SK-N-SH (cell line): ENCODE results near the gene PCDH1.

Experiments used
- EP300 ChIP-seq, 2 experiments: IDR thresholded peaks; 2 replicates each; pipeline versions ENCODE4 v1.4.0 to v1.6.1; 2012; ENCODE audit warnings: borderline replicate concordance in 1 of 2, low read depth in 1 of 2, low read length in 1 of 2
- EZH2phosphoT487 ChIP-seq: fragments of 200-600 bp; sonication (generic); IDR thresholded peaks from 2 replicates; pipeline ENCODE4 v1.6.1; 2017; ENCODE audit warnings: low read depth, mixed run types, mild to moderate bottlenecking, antibody characterized with exemption, moderate library complexity, borderline replicate concordance
- GABPA ChIP-seq: IDR thresholded peaks from 2 replicates; pipeline ENCODE4 v1.4.0; 2012; ENCODE audit warnings: low read depth, mild to moderate bottlenecking
- POLR2AphosphoS5 ChIP-seq: IDR thresholded peaks from 2 replicates; pipeline ENCODE4 v1.6.1; 2012; ENCODE audit warnings: low read depth, low read length
- RCOR1 ChIP-seq: fragments of 150-350 bp; IDR thresholded peaks from 2 replicates; pipeline ENCODE4 v1.6.1; 2017; ENCODE audit warnings: antibody characterized with exemption, low read length
- TAF1 ChIP-seq: IDR thresholded peaks from 2 replicates; pipeline ENCODE4 v1.6.1; 2012; ENCODE audit warnings: low read depth, mild to moderate bottlenecking, low read length, moderate library complexity, borderline replicate concordance
- YY1 ChIP-seq: IDR thresholded peaks from 2 replicates; pipeline ENCODE4 v1.4.0; 2012; ENCODE audit warnings: low read depth, mild to moderate bottlenecking
- TF ChIP-seq, protein P1 (sequence below): fragments of 200-600 bp; sonication (generic); IDR thresholded peaks from 2 replicates; pipeline ENCODE4 v1.6.1; 2017; ENCODE audit warnings: antibody characterized with exemption, mild to moderate bottlenecking, moderate library complexity
- TF ChIP-seq, protein P2 (sequence below): IDR thresholded peaks from 2 replicates; pipeline ENCODE4 v1.6.1; 2012; ENCODE audit warnings: mild to moderate bottlenecking, low read depth, low read length, moderate library complexity
- TF ChIP-seq, protein P3 (sequence below): IDR thresholded peaks from 2 replicates; pipeline ENCODE4 v1.4.0; 2012; ENCODE audit warnings: low read depth, borderline replicate concordance

DNA sequence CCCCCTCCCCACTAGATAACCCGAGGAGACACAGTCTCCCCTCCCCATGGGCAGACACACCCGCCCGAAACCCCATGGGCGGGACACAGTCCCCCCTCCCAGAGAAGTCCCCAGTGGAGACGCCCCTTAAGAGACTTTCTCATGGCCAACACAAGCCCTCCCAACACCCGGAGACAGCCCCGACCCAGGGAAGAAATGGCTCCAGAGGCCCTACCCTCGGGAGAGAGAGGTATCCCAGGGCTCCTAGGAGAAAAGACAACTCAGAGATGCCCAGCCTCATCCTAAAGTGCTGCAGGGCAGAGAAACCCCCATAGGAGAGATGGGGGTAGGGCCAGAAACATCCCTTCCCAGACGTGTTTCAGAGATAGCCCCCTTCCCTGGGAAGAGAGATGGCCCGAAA, 27.4 kb downstream of the PCDH1 start:
- no peak for TF ChIP-seq EP300 (IDR thresholded peaks at IDR 0.05; ENCODE audit: borderline replicate concordance in 1 of 2, low read depth in 1 of 2, low read length in 1 of 2)
- TF ChIP-seq, protein P1, sequence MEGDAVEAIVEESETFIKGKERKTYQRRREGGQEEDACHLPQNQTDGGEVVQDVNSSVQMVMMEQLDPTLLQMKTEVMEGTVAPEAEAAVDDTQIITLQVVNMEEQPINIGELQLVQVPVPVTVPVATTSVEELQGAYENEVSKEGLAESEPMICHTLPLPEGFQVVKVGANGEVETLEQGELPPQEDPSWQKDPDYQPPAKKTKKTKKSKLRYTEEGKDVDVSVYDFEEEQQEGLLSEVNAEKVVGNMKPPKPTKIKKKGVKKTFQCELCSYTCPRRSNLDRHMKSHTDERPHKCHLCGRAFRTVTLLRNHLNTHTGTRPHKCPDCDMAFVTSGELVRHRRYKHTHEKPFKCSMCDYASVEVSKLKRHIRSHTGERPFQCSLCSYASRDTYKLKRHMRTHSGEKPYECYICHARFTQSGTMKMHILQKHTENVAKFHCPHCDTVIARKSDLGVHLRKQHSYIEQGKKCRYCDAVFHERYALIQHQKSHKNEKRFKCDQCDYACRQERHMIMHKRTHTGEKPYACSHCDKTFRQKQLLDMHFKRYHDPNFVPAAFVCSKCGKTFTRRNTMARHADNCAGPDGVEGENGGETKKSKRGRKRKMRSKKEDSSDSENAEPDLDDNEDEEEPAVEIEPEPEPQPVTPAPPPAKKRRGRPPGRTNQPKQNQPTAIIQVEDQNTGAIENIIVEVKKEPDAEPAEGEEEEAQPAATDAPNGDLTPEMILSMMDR: no peak
- TF ChIP-seq, protein P2, sequence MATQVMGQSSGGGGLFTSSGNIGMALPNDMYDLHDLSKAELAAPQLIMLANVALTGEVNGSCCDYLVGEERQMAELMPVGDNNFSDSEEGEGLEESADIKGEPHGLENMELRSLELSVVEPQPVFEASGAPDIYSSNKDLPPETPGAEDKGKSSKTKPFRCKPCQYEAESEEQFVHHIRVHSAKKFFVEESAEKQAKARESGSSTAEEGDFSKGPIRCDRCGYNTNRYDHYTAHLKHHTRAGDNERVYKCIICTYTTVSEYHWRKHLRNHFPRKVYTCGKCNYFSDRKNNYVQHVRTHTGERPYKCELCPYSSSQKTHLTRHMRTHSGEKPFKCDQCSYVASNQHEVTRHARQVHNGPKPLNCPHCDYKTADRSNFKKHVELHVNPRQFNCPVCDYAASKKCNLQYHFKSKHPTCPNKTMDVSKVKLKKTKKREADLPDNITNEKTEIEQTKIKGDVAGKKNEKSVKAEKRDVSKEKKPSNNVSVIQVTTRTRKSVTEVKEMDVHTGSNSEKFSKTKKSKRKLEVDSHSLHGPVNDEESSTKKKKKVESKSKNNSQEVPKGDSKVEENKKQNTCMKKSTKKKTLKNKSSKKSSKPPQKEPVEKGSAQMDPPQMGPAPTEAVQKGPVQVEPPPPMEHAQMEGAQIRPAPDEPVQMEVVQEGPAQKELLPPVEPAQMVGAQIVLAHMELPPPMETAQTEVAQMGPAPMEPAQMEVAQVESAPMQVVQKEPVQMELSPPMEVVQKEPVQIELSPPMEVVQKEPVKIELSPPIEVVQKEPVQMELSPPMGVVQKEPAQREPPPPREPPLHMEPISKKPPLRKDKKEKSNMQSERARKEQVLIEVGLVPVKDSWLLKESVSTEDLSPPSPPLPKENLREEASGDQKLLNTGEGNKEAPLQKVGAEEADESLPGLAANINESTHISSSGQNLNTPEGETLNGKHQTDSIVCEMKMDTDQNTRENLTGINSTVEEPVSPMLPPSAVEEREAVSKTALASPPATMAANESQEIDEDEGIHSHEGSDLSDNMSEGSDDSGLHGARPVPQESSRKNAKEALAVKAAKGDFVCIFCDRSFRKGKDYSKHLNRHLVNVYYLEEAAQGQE: no peak
- TF ChIP-seq TAF1: no peak
- TF ChIP-seq, protein P3, sequence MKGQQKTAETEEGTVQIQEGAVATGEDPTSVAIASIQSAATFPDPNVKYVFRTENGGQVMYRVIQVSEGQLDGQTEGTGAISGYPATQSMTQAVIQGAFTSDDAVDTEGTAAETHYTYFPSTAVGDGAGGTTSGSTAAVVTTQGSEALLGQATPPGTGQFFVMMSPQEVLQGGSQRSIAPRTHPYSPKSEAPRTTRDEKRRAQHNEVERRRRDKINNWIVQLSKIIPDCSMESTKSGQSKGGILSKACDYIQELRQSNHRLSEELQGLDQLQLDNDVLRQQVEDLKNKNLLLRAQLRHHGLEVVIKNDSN: no peak
- no peak for TF ChIP-seq RCOR1
- TF ChIP-seq GABPA: no peak
- no peak for TF ChIP-seq POLR2AphosphoS5
- TF ChIP-seq EZH2phosphoT487: no peak
- no peak for TF ChIP-seq YY1
